Endothelial cell of umbilical vein (primary cell): ENCODE results near the gene PDYN. TPM values are rescaled to one million over a fixed set of nuclear protein-coding genes. Genes with fewer than 3 reads are reported as not detected.

Source experiments
- BruUV-seq: library from RNA; stranded (reverse); fragments of 400-500 nt; replicated peaks from 2 replicates; lab custom pipeline; 2021; lab: Mats Ljungman, UMichigan
- CTCF ChIA-PET: fragments of 300-600, 350-600 bp; sonication (Branson Sonifier 250); formaldehyde crosslinking; loops from one replicate; lab custom pipeline; 2021; ENCODE audit warnings: antibody characterized with exemption, inconsistent platforms; lab: Charles Lee
- POLR2A ChIA-PET: fragments of 300-600, 350-600 bp; sonication (Branson Sonifier 250); formaldehyde crosslinking; loops from one replicate; lab custom pipeline; 2021; ENCODE audit warnings: antibody characterized with exemption, inconsistent platforms; lab: Charles Lee
- DNase-seq: peaks from one replicate; pipeline ENCODE4 v3.0.0-alpha.2; 2011; ENCODE audit warnings: low read depth, low spot score
- FAIRE-seq: peaks from 2 replicates; lab custom pipeline; 2011; peaks lifted over from hg19 to GRCh38; lab: Jason Lieb, UNC
- H2AFZ ChIP-seq: 2 replicates; pipeline ENCODE4 v1.6.0; 2012; ENCODE audit warnings: low read depth, low read length, control low read depth, inconsistent platforms
- H3K27ac ChIP-seq: 2 replicates; pipeline ENCODE4 v1.5.1; 2011; ENCODE audit warnings: low read depth, mild to moderate bottlenecking, control low read depth, low read length, moderate library complexity; ENCODE audit not compliant: insufficient read depth
- H3K27me3 ChIP-seq, 2 experiments: 2 replicates each; pipeline versions ENCODE4 v1.6.0 to v1.6.1; 2011; ENCODE audit warnings: low read length in 2 of 2, mixed read lengths in 1 of 2; ENCODE audit not compliant: control insufficient read depth in 2 of 2, insufficient read depth in 2 of 2
- H3K36me3 ChIP-seq, 2 experiments: 2 replicates in 1 of 2; 3 replicates in 1 of 2; pipeline ENCODE4 v1.5.1; 2011; ENCODE audit warnings: low read length in 2 of 2, mild to moderate bottlenecking in 1 of 2, moderate library complexity in 1 of 2; ENCODE audit not compliant: control insufficient read depth in 2 of 2, insufficient read depth in 2 of 2; ENCODE audit errors: extremely low read depth in 1 of 2
- H3K4me1 ChIP-seq: 3 replicates; pipeline ENCODE4 v1.5.1; 2011; ENCODE audit warnings: mild to moderate bottlenecking, low read length; ENCODE audit not compliant: control insufficient read depth, insufficient read depth; ENCODE audit errors: extremely low read depth
- H3K4me2 ChIP-seq: 2 replicates; pipeline ENCODE4 v1.6.1; 2011; ENCODE audit warnings: low read length, control low read depth, mixed read lengths; ENCODE audit not compliant: insufficient read depth
- H3K4me3 ChIP-seq, 3 experiments: fragments of 200-600 bp in 1 of 3; sonication (generic), shearing (Covaris generic) in 1 of 3; replicated peaks in 1 of 3; 2 replicates each; pipeline ENCODE4 v1.5.1; 2011 to 2016; ENCODE audit warnings: control low read depth in 3 of 3, low read length in 3 of 3, mild to moderate bottlenecking in 2 of 3, inconsistent platforms in 1 of 3, low read depth in 1 of 3, moderate library complexity in 1 of 3; ENCODE audit not compliant: insufficient read depth in 1 of 3
- H3K79me2 ChIP-seq: 2 replicates; pipeline ENCODE4 v1.6.0; 2012; ENCODE audit warnings: low read length, inconsistent platforms; ENCODE audit not compliant: control insufficient read depth, insufficient read depth
- H3K9ac ChIP-seq: replicated peaks from 2 replicates; pipeline ENCODE3; 2011; ENCODE audit warnings: low read length, control low read depth; ENCODE audit not compliant: insufficient read depth; ENCODE audit errors: extremely low read depth
- H3K9me1 ChIP-seq: replicated peaks from 3 replicates; pipeline ENCODE4 v1.6.0; 2011; ENCODE audit warnings: mild to moderate bottlenecking, low read length; ENCODE audit not compliant: control insufficient read depth, insufficient read depth; ENCODE audit errors: extremely low read depth
- H3K9me3 ChIP-seq: replicated peaks from 2 replicates; pipeline ENCODE4 v1.5.1; 2012; ENCODE audit warnings: low read length, inconsistent platforms; ENCODE audit not compliant: control insufficient read depth, insufficient read depth
- H4K20me1 ChIP-seq: replicated peaks from 2 replicates; pipeline ENCODE3; 2011; ENCODE audit warnings: mild to moderate bottlenecking, low read length; ENCODE audit not compliant: control insufficient read depth, insufficient read depth; ENCODE audit errors: extremely low read depth
- CTCF ChIP-seq, 2 donors: IDR thresholded peaks; 1 replicate in 1 of 2; 2 replicates in 1 of 2; pipeline ENCODE4 v1.5.1; 2011; ENCODE audit warnings: low read length in 2 of 2, mild to moderate bottlenecking in 2 of 2, moderate library complexity in 2 of 2, control low read depth in 1 of 2, inconsistent platforms in 1 of 2, low read depth in 1 of 2; ENCODE audit not compliant: insufficient read depth in 1 of 2; ENCODE audit errors: extremely low read depth in 1 of 2
- EZH2 ChIP-seq: IDR thresholded peaks from 2 replicates; pipeline ENCODE4 v1.6.1; 2012; ENCODE audit warnings: borderline replicate concordance, low read depth, mild to moderate bottlenecking, moderate library complexity, low read length, inconsistent platforms; ENCODE audit not compliant: severe bottlenecking
- FOS ChIP-seq: IDR thresholded peaks from 2 replicates; pipeline ENCODE4 v1.6.1; 2011; ENCODE audit warnings: mild to moderate bottlenecking, low read length, moderate library complexity, borderline replicate concordance; ENCODE audit not compliant: insufficient read depth
- GATA2 ChIP-seq: IDR thresholded peaks from 2 replicates; pipeline ENCODE4 v1.7.0; 2011; ENCODE audit warnings: low read depth, mild to moderate bottlenecking, moderate library complexity, mixed read lengths, low read length; ENCODE audit not compliant: insufficient read length, insufficient read depth
- JUN ChIP-seq: IDR thresholded peaks from 2 replicates; pipeline ENCODE4 v1.6.1; 2011; ENCODE audit warnings: borderline replicate concordance, low read depth; ENCODE audit not compliant: insufficient read length, insufficient read depth
- MAX ChIP-seq: IDR thresholded peaks from 2 replicates; pipeline ENCODE4 v1.6.1; 2011; ENCODE audit not compliant: insufficient read depth, insufficient read length
- MYC ChIP-seq: IDR thresholded peaks from one replicate; pipeline ENCODE4 v1.6.1; 2011; ENCODE audit warnings: mild to moderate bottlenecking, low read depth, low read length
- POLR2A ChIP-seq: IDR thresholded peaks from 2 replicates; pipeline ENCODE4 v1.6.1; 2012; ENCODE audit warnings: low read depth, mild to moderate bottlenecking, control low read depth, low read length
- POLR2AphosphoS5 ChIP-seq: IDR thresholded peaks from 2 replicates; pipeline ENCODE4 v1.6.1; 2012; ENCODE audit warnings: low read depth, mild to moderate bottlenecking, control low read depth, low read length, moderate library complexity; ENCODE audit not compliant: insufficient read depth
- dilution Hi-C: fragments of 300-500 bp; cut with MboI; formaldehyde crosslinking; loops from one replicate; pipeline ENCODE4 v1.15.0; 2019; ENCODE audit warnings: low sequenced_read_pairs; ENCODE audit not compliant: extremely low pct_ligation_motif_present
- intact Hi-C: fragments of 100-400 bp; cut with micrococcal nuclease; formaldehyde crosslinking; loops from one replicate; pipeline ENCODE4 v1.10.0; 2022
- polyA plus RNA-seq, 4 experiments: library from polyadenylated mRNA; depleted of rRNA in 3 of 4; stranded (reverse) in 3 of 4; unstranded in 1 of 4; fragments of >200 nt; gene quantifications; 2 replicates each; pipeline versions ENCODE4 v1.2.1 to v1.2.3, GENCODE V29; 2011 to 2012; ENCODE audit warnings: missing spikeins in 1 of 4
- total RNA-seq: library from RNA; stranded (reverse); gene quantifications from 2 replicates; pipeline ENCODE4 v1.2.3, GENCODE V29; 2021

PDYN gene
- total and polyA plus RNA-seq, 2 donors (not counting 3 experiments of a cell fraction or from before 2014, with no cell fraction given), result not detected

GRCh38 chr20:2038161-2038560 is 44.3 kb upstream of the PDYN start:
- no peaks in the 10 kb centered on the region for H3K36me3 ChIP-seq
- BruUV-seq, result no TSS peak
- no peak overlapping the region for H3K9ac ChIP-seq
- H3K4me1 ChIP-seq, result no peaks in the 10 kb centered on the region
- FAIRE-seq (no peak), DNase-seq (no peak)
- H4K20me1 ChIP-seq, result no peaks in the 10 kb centered on the region
- H3K9me1 ChIP-seq, result no peaks in the 10 kb centered on the region
- POLR2A ChIA-PET, result no interaction called here
- H3K79me2 ChIP-seq, result no peaks in the 10 kb centered on the region
- dilution Hi-C loops, result no loop called here
- CTCF ChIA-PET, result interaction anchor here (1.2 to 1.8 kb wide), 2 partner anchors 10 to 18 kb away, joined by 3 to 4 read pairs; no protein-coding TSS in a partner anchor
- TF ChIP-seq EZH2, result no peak
- TF ChIP-seq MYC, result no peak
- no peaks in the 10 kb centered on the region for H3K9me3 ChIP-seq
- H3K27ac ChIP-seq, result no peak overlapping the region
- intact Hi-C loops, result no loop called here
- no peak overlapping the region for H2AFZ ChIP-seq
- no peak overlapping the region for H3K4me2 ChIP-seq
- H3K4me3 ChIP-seq, result no peak overlapping the region
- peaks cover 0 to 2% of the 10 kb centered on the region in 2 experiments for H3K27me3 ChIP-seq

- DNase-seq (no peak), FAIRE-seq (no peak)
- Histone ChIP-seq H2AFZ (no peak overlapping the region), H3K4me1 (no peaks in the 10 kb centered on the region), H3K9me1 (no peaks in the 10 kb centered on the region), H3K36me3 (no peaks in the 10 kb centered on the region), H3K27ac (no peak overlapping the region), H3K4me2 (no peak overlapping the region), H3K27me3 (peaks cover 0 to 5% of the 10 kb centered on the region in 2 experiments), H4K20me1 (no peaks in the 10 kb centered on the region), H3K9me3 (no peaks in the 10 kb centered on the region), H3K79me2 (no peaks in the 10 kb centered on the region), H3K4me3 (no peak overlapping the region), H3K9ac (no peak overlapping the region)
- POLR2A ChIA-PET, result no interaction called here
- TF ChIP-seq GATA2, result no peak
- no peak for TF ChIP-seq JUN
- no peak for TF ChIP-seq MAX
- TF ChIP-seq MYC, result no peak
- no peak for TF ChIP-seq POLR2AphosphoS5
- no peak for TF ChIP-seq EZH2
- no peak for TF ChIP-seq POLR2A
- no peak for TF ChIP-seq CTCF (IDR thresholded peaks at IDR 0.05; ENCODE audit: extremely low read depth in 1 of 2, insufficient read depth in 1 of 2, low read depth in 1 of 2, low read length in 2 of 2)
- TF ChIP-seq FOS, result no peak
- intact Hi-C loops (no loop called here), dilution Hi-C loops (no loop called here)
- CTCF ChIA-PET, result interaction anchor here (1.2 to 1.8 kb wide), 3 partner anchors 9 to 135 kb away, joined by 3 to 4 read pairs (median 4); no protein-coding TSS in a partner anchor
- BruUV-seq, result no TSS peak
These were observed 43.5 kb upstream of the PDYN start for GRCh38 chr20:2037296-2037914.
